GM21367 (cell line): ENCODE results near the gene PLXNB1.

Experiments used
- ATAC-seq: cut with Tn5 transposase; IDR thresholded peaks from one replicate; pipeline ENCODE4 v1.9.1; 2021; ENCODE audit not compliant: unreplicated experiment

PLXNB1 gene

GRCh38 chr3:48418651-48419050, 11.2 kb downstream of the PLXNB1 start:
- ATAC-seq = no peak

- ATAC-seq = no peak
These were observed 11.7 kb downstream of the PLXNB1 start for GRCh38 chr3:48418140-48418539.

GRCh38 chr3:48417529-48418108, 12.3 kb downstream of the PLXNB1 start:
- ATAC-seq = no peak

- ATAC-seq = no peak
These were observed 13.3 kb downstream of the PLXNB1 start for GRCh38 chr3:48416546-48416945.

GRCh38 chr3:48416091-48416505, 13.8 kb downstream of the PLXNB1 start:
- no peak for ATAC-seq

- ATAC-seq = no peak
These were observed 14.5 kb downstream of the PLXNB1 start for GRCh38 chr3:48415251-48415953.

GRCh38 chr3:48414376-48415250, 15.3 kb downstream of the PLXNB1 start:
- ATAC-seq = no peak

- no peak for ATAC-seq
These were observed 16.3 kb downstream of the PLXNB1 start for GRCh38 chr3:48413611-48414010.

- no peak for ATAC-seq
These were observed 16.8 kb downstream of the PLXNB1 start for GRCh38 chr3:48413086-48413485.

GRCh38 chr3:48412375-48413001, 17.4 kb downstream of the PLXNB1 start:
- ATAC-seq = no peak

- ATAC-seq = no peak
These were observed 18.1 kb downstream of the PLXNB1 start for GRCh38 chr3:48411606-48412374.

- no peak for ATAC-seq
These were observed 18.8 kb downstream of the PLXNB1 start for GRCh38 chr3:48411041-48411588.

GRCh38 chr3:48410205-48411040, 19.5 kb downstream of the PLXNB1 start:
- no peak for ATAC-seq

- no peak for ATAC-seq
These were observed 20.3 kb downstream of the PLXNB1 start for GRCh38 chr3:48409291-48410201.

- no peak for ATAC-seq
These were observed 21.0 kb downstream of the PLXNB1 start for GRCh38 chr3:48408823-48409281.

GRCh38 chr3:48407542-48408099, 22.3 kb downstream of the PLXNB1 start:
- ATAC-seq = no peak

- ATAC-seq = no peak
These were observed 23.1 kb downstream of the PLXNB1 start for GRCh38 chr3:48406443-48407431.
